ENCODE results near the gene SIX3.

Gene SIX3

GRCh38 chr2:44951124-44951523 lies 9.6 kb downstream of the SIX3 start:
- H3K9me3 ChIP-seq: no peaks in the 10 kb centered on the region
- no peaks in the 10 kb centered on the region for H3K27me3 ChIP-seq (ENCODE audit: low read depth)
- no peak for DNase-seq (ENCODE audit: low spot score in 2 of 2)
- peaks cover 14% of the 10 kb centered on the region for H3K4me1 ChIP-seq
- H3K4me3 ChIP-seq: no peak overlapping the region
- in situ Hi-C loops (cut with MboI; ENCODE audit: low sequenced_read_pairs): loop anchor here (25.0 kb wide), 2 partner anchors 564 to 914 kb away; no protein-coding TSS in a partner anchor
- H3K36me3 ChIP-seq (replicated peaks): peaks cover 27% of the 10 kb centered on the region

GRCh38 chr2:44951714-44952113 lies 10.2 kb downstream of the SIX3 start:
- Histone ChIP-seq H3K27me3 (ENCODE audit: low read depth) (no peaks in the 10 kb centered on the region), H3K4me3 (no peak overlapping the region), H3K4me1 (peaks cover 14% of the 10 kb centered on the region), H3K36me3 (replicated peaks) (peaks cover 24% of the 10 kb centered on the region), H3K9me3 (no peaks in the 10 kb centered on the region)
- no peak for DNase-seq (ENCODE audit: low spot score in 2 of 2)
- in situ Hi-C loops (cut with MboI; ENCODE audit: low sequenced_read_pairs): loop anchor here (25.0 kb wide), 2 partner anchors 564 to 914 kb away; no protein-coding TSS in a partner anchor

- Histone ChIP-seq H3K4me1 (peaks cover 14% of the 10 kb centered on the region), H3K4me3 (no peak overlapping the region), H3K36me3 (replicated peaks) (peaks cover 20% of the 10 kb centered on the region), H3K27me3 (ENCODE audit: low read depth) (no peaks in the 10 kb centered on the region), H3K9me3 (no peaks in the 10 kb centered on the region)
- in situ Hi-C loops (cut with MboI; ENCODE audit: low sequenced_read_pairs): loop anchor here (25.0 kb wide), 2 partner anchors 565 to 915 kb away; no protein-coding TSS in a partner anchor
- DNase-seq (ENCODE audit: low spot score in 2 of 2): no peak
Measured at GRCh38 chr2:44952143-44952805, 10.8 kb downstream of the SIX3 start.

DNA sequence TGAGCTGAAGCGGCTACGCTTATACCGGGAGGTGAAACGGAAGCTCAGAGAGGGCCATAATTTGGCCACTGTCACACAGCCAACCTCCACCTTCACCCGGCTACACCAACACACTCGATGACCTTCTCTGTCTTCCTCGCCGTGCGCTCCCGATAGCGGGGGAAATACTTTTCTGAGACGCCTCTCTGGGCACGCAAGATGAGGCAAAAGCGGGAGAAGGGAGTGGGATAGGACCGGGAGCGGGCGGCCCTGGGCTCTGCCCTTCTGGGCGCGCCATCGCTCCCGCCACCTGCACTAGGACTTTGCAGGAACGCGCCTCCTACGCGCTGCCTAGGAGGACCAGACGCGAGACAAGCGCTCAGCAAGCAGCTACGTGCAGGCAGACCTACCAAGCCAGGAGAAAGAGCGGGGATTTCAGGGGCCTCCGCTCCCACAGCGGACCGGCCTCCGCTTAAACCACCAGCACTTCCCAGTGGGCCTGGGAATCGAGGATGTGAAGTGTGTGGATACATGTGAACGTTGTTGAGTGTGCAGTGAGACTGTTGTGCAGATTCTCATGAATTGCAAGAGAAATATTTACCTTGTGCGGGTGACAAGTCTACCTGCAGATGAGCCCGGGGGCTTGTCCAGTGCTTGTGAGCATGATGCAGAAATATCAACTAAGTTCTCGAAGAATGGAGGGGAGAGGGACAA lies 11.4 kb downstream of the SIX3 start:
- Histone ChIP-seq H3K4me1 (peaks cover 14% of the 10 kb centered on the region), H3K27me3 (ENCODE audit: low read depth) (no peaks in the 10 kb centered on the region), H3K4me3 (no peak overlapping the region), H3K36me3 (replicated peaks) (peaks cover 13% of the 10 kb centered on the region), H3K9me3 (no peaks in the 10 kb centered on the region)
- in situ Hi-C loops (cut with MboI; ENCODE audit: low sequenced_read_pairs): loop anchor here (25.0 kb wide), 2 partner anchors 566 to 916 kb away; no protein-coding TSS in a partner anchor
- DNase-seq (ENCODE audit: low spot score in 2 of 2): no peak

DNA sequence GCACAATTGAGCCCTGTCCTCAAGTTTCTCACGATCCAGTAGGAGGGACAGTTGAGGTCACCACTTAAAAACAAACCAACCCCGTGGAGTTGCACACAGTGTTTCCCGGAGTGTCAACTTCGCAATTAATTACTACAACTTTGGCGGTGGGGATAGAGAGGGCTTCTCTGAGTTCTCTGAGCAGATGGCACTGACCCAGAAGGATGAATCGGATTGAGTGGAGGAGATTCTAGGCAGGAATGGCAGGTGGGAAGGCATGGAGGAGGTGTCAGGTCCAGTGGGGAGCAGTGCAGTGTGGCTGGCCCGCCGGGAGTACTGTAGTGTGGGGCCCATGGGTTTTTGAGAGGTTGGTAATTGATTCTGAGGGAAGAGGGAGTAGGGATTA lies 12.0 kb downstream of the SIX3 start:
- H3K9me3 ChIP-seq: no peaks in the 10 kb centered on the region
- DNase-seq (ENCODE audit: low spot score in 2 of 2): no peak
- peaks cover 11% of the 10 kb centered on the region for H3K36me3 ChIP-seq (replicated peaks)
- no peak overlapping the region for H3K4me3 ChIP-seq
- in situ Hi-C loops (cut with MboI; ENCODE audit: low sequenced_read_pairs): loop anchor here (25.0 kb wide), 2 partner anchors 566 to 916 kb away; no protein-coding TSS in a partner anchor
- no peaks in the 10 kb centered on the region for H3K27me3 ChIP-seq (ENCODE audit: low read depth)
- H3K4me1 ChIP-seq: peaks cover 14% of the 10 kb centered on the region

DNA sequence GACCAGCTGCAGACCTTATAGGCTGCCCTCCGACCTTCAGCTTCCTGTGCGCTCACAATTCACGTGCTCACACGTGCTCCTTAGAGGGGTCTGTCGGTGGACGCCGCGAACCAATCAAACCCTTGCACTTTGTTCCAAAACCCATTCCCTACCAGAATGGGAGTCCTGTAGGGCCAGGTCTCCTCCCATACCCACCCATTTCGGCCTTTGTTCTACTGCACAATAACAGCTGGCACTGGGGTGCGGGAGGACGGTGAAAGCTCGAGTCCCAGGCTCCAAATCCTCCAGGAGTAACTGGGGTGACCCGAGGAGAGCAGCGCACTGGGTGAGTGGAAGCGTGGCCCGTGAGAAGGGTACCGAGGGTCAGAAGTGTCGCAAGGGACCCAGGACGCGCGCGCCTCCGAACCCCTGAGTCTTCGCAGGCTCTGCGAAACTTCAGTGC lies 13.0 kb downstream of the SIX3 start:
- Histone ChIP-seq H3K36me3 (replicated peaks) (peaks cover 1% of the 10 kb centered on the region), H3K4me3 (no peak overlapping the region), H3K27me3 (ENCODE audit: low read depth) (no peaks in the 10 kb centered on the region), H3K4me1 (peaks cover 10% of the 10 kb centered on the region), H3K9me3 (no peaks in the 10 kb centered on the region)
- DNase-seq (ENCODE audit: low spot score in 2 of 2): no peak
- in situ Hi-C loops (cut with MboI; ENCODE audit: low sequenced_read_pairs): loop anchor here (25.0 kb wide), 2 partner anchors 567 to 917 kb away; no protein-coding TSS in a partner anchor

GRCh38 chr2:44954889-44955592 lies 13.5 kb downstream of the SIX3 start:
- H3K4me3 ChIP-seq: peak overlapping the region; percentile 13; the same call in 1 of the 2 replicates
- no peak for DNase-seq (ENCODE audit: low spot score in 2 of 2)
- in situ Hi-C loops (cut with MboI; ENCODE audit: low sequenced_read_pairs): loop anchor here (25.0 kb wide), 2 partner anchors 568 to 918 kb away; no protein-coding TSS in a partner anchor
- H3K27me3 ChIP-seq (ENCODE audit: low read depth): no peaks in the 10 kb centered on the region
- H3K4me1 ChIP-seq: peaks cover 6% of the 10 kb centered on the region
- no peaks in the 10 kb centered on the region; the same call in 1 of the 2 replicates for H3K36me3 ChIP-seq (replicated peaks)
- H3K9me3 ChIP-seq: no peaks in the 10 kb centered on the region

DNA sequence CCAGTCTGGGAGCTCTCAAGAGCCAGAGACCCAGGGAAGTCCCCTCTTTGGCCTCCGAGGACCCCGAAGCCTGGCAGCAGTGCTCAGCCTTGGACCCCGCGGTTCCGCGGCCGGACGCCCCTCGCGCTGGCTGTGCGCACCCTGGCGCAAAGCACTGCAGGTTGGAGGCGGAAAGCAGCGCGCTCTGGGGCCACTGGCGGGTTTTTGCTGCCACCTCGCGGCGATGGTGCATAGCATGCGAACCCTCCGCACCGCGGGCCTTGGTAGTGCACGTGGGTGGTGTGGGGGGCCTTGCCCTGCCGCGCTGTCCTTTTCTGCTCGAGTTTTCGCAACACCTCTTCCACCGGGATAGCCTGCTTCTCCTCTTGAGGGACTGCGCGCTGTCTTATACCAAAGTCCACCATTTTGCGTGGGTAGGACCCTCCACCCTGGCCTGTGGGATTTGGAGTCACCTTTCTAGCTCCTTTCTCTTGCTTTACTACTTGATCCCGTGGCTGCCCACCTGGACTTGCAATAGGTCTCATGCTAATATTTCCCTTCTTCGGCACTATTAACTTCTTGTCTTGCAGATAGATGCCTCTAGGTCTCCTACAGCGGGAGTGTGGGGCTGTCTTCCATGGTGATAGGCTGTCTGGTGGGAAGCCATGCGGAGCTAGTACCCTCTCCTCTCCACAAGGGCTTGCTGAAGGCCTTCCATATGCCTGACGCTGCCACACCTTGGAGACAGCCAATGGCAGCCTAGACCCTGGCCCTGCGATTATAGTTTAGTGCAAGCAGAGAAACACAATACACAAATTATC lies 14.3 kb downstream of the SIX3 start:
- DNase-seq (ENCODE audit: low spot score in 2 of 2): peak; percentile 58 to 91
- H3K27me3 ChIP-seq (ENCODE audit: low read depth): no peaks in the 10 kb centered on the region
- H3K4me1 ChIP-seq: peaks cover 4% of the 10 kb centered on the region; the same call in 1 of the 2 replicates
- H3K36me3 ChIP-seq (replicated peaks): no peaks in the 10 kb centered on the region; the same call in 1 of the 2 replicates
- no peaks in the 10 kb centered on the region for H3K9me3 ChIP-seq
- in situ Hi-C loops (cut with MboI; ENCODE audit: low sequenced_read_pairs): loop anchor here (25.0 kb wide), 2 partner anchors 568 to 918 kb away; no protein-coding TSS in a partner anchor
- H3K4me3 ChIP-seq: peak overlapping the region; percentile 13; the same call in 1 of the 2 replicates

DNA sequence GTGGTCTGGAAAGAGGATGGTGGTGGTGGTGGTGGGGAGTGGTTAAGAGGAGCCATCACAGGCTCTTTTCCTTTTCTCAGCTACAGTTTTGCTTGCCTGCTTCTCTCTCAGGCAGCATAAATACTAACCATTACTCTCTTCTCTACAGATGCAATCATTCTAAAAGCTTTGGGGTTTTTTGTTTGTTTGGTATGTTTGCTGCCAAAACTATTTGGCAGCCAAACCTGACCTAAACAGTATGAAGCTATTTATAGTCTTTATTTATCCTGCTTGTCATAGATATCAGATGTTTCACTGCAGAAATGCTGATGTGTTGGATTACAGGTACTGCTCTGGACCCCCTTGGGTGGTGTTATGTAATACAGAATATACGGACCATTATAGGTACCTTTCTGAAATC lies 15.3 kb downstream of the SIX3 start:
- DNase-seq (ENCODE audit: low spot score in 2 of 2): no peak
- Histone ChIP-seq H3K4me1 (peaks cover 4% of the 10 kb centered on the region; the same call in 1 of the 2 replicates), H3K9me3 (no peaks in the 10 kb centered on the region), H3K36me3 (replicated peaks) (no peaks in the 10 kb centered on the region; the same call in 1 of the 2 replicates), H3K4me3 (no peak overlapping the region), H3K27me3 (ENCODE audit: low read depth) (no peaks in the 10 kb centered on the region)
- in situ Hi-C loops (cut with MboI; ENCODE audit: low sequenced_read_pairs): loop anchor here (25.0 kb wide), 2 partner anchors 570 to 920 kb away; no protein-coding TSS in a partner anchor

DNA sequence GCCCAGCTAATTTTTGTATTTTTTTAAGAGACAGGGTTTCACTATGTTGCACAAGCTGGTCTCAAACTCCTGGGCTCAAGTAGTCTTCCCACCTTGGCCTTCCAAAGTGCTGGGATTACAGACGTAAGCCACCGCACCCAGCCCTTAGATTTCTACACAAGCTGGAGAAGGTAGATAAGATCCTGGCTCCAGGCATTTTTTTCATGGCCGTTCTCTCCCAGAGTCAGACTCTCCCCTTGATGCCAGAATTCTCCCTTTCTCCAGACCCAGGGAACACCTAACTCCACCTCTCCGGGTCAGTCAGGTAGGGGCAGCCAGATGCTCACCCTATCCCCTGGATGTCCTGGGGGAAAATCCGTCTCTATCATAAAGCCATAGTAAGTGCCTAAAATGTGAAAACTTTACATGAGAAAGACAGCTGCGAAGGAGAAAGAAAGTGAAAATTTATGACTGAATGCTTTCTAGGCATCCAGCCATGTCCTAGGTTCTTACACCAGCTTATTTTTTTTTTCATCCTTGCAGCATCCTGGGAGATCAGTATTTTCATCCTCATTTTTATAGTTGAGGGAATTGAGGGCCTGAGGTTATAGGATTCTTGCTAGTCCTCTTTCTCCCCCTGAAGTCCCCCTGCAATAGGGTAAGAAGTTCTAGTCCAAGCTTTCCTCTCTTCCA lies 16.3 kb downstream of the SIX3 start:
- peaks cover 4% of the 10 kb centered on the region; the same call in 1 of the 2 replicates for H3K4me1 ChIP-seq
- H3K9me3 ChIP-seq: no peaks in the 10 kb centered on the region
- H3K36me3 ChIP-seq (replicated peaks): no peaks in the 10 kb centered on the region
- no peaks in the 10 kb centered on the region for H3K27me3 ChIP-seq (ENCODE audit: low read depth)
- no peak overlapping the region for H3K4me3 ChIP-seq
- in situ Hi-C loops (cut with MboI; ENCODE audit: low sequenced_read_pairs): loop anchor here (25.0 kb wide), 2 partner anchors 570 to 920 kb away; no protein-coding TSS in a partner anchor
- DNase-seq (ENCODE audit: low spot score in 2 of 2): no peak

- DNase-seq (ENCODE audit: low spot score in 2 of 2): no peak
- in situ Hi-C loops (cut with MboI; ENCODE audit: low sequenced_read_pairs): loop anchor here (25.0 kb wide), 2 partner anchors 573 to 923 kb away; no protein-coding TSS in a partner anchor
- H3K4me3 ChIP-seq: no peak overlapping the region
- no peaks in the 10 kb centered on the region for H3K36me3 ChIP-seq (replicated peaks)
- H3K27me3 ChIP-seq (ENCODE audit: low read depth): no peaks in the 10 kb centered on the region
- peaks cover 4% of the 10 kb centered on the region; the same call in 1 of the 2 replicates for H3K4me1 ChIP-seq
- H3K9me3 ChIP-seq: no peaks in the 10 kb centered on the region
Measured at GRCh38 chr2:44959855-44960254, 18.4 kb downstream of the SIX3 start.

DNA sequence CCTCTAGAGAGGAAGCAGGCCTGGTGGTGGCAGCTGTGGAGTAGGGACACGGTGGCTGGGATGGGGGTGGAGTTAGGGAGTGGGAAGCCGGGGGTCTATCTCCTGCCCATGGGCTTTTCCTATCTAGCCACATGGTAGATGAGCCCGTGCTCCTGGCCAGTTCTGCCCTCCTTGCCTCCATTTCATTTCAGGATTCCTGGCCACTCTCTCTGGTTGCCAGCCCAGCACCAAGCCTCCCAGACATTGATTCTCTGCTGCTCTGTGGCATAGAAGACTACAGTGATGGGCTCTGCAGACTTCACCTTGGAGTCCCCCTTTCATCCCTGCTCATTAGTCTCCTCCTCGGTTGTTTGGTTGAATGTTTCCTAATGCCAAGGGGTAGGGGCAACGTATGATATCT lies 19.4 kb downstream of the SIX3 start:
- H3K27me3 ChIP-seq (ENCODE audit: low read depth): no peaks in the 10 kb centered on the region
- peaks cover 1% of the 10 kb centered on the region; the same call in 1 of the 2 replicates for H3K4me1 ChIP-seq
- no peaks in the 10 kb centered on the region for H3K9me3 ChIP-seq
- in situ Hi-C loops (cut with MboI; ENCODE audit: low sequenced_read_pairs): loop anchor here (25.0 kb wide), 2 partner anchors 574 to 924 kb away; no protein-coding TSS in a partner anchor
- no peak overlapping the region for H3K4me3 ChIP-seq
- no peaks in the 10 kb centered on the region for H3K36me3 ChIP-seq (replicated peaks)
- no peak for DNase-seq (ENCODE audit: low spot score in 2 of 2)

Data from HAP-1 (cell line).